Stimulated activated CD8-positive, alpha-beta memory T cell treated with anti-CD3 and anti-CD28 coated beads, Interleukin-2, amount 100 ng/mL, for 1 hour (primary cell): Measurements from ENCODE around the gene CPED1.
"Not testable (repeated sequence)": the region's sequence is repeated elsewhere in the genome, so short reads cannot be mapped to it uniquely, and the experiment has no call there.

Source experiments
- DNase-seq, 2 donors: peaks; one replicate each; pipeline ENCODE4 v3.0.0-alpha.2; 2020; ENCODE audit warnings: low read depth in 2 of 2

CPED1 gene

GRCh38 chr7:120996988-120997345 is 8.5 kb downstream of the CPED1 start:
- no peak for DNase-seq

GRCh38 chr7:120997882-120998474 is 9.5 kb downstream of the CPED1 start:
- DNase-seq, result no peak

- no peak for DNase-seq
Observed at GRCh38 chr7:120998520-120998919, 10.0 kb downstream of the CPED1 start.

- DNase-seq, result no peak
Observed at GRCh38 chr7:120998996-120999565, 10.6 kb downstream of the CPED1 start.

- no peak for DNase-seq
Observed at GRCh38 chr7:121000081-121000983, 11.8 kb downstream of the CPED1 start.

GRCh38 chr7:121001234-121001906 is 12.9 kb downstream of the CPED1 start:
- DNase-seq, result no peak

GRCh38 chr7:121002048-121002756 is 13.7 kb downstream of the CPED1 start:
- DNase-seq, result no peak

GRCh38 chr7:121002757-121003200 is 14.3 kb downstream of the CPED1 start:
- DNase-seq, result no peak

- no peak for DNase-seq
Observed at GRCh38 chr7:121003986-121004685, 15.6 kb downstream of the CPED1 start.

- not testable (repeated sequence) for DNase-seq
Observed at GRCh38 chr7:121005058-121005457, 16.5 kb downstream of the CPED1 start.

GRCh38 chr7:121005996-121006584 is 17.6 kb downstream of the CPED1 start:
- DNase-seq, result no peak

GRCh38 chr7:121006711-121007315 is 18.3 kb downstream of the CPED1 start:
- DNase-seq, result no peak

GRCh38 chr7:121008816-121009215 is 20.3 kb downstream of the CPED1 start:
- DNase-seq, result no peak

- DNase-seq, result no peak
Observed at GRCh38 chr7:121011401-121011800, 22.9 kb downstream of the CPED1 start.

GRCh38 chr7:121012170-121012874 is 23.8 kb downstream of the CPED1 start:
- no peak for DNase-seq

GRCh38 chr7:121012919-121013318 is 24.4 kb downstream of the CPED1 start:
- DNase-seq, result no peak

- DNase-seq, result no peak
Observed at GRCh38 chr7:121015560-121015959, 27.0 kb downstream of the CPED1 start.

- no peak for DNase-seq
Observed at GRCh38 chr7:121016966-121017365, 28.5 kb downstream of the CPED1 start.

- DNase-seq, result no peak
Observed at GRCh38 chr7:121017586-121017985, 29.1 kb downstream of the CPED1 start.

- DNase-seq, result no peak
Observed at GRCh38 chr7:121019018-121019417, 30.5 kb downstream of the CPED1 start.
